ENCODE results near the gene C3orf70. TPM values are rescaled to one million over a fixed set of nuclear protein-coding genes. Genes with fewer than 3 reads are reported as not detected.

Gene C3orf70
- total and polyA plus RNA-seq, 8 donors = 0.22 to 0.90 (median 0.36) TPM

DNA sequence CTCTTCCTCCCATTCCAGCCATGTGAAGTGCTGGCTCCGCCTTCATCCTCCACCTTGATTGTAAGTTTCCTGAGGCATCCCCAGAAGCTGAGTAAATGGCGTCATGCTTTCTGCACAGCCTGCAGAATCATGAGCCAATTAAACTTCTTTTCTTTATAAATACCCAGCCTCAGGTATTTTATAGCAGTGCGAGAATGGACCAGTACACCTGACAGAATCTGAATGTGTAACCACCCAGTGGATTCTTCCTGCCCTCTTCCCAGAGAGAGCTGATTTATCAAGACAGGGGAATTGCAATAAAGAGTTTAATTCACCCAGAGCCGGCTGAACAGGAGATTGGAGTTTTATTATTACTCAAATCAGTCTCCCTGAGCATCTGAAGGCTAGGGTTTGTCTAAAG, 86.6 kb downstream of the C3orf70 start:
- H3K27me3 ChIP-seq = no peaks in the 10 kb centered on the region
- no peak for FAIRE-seq
- WGBS, 2 donors = 89 to 97% methylated on average over 4 of the region's 4 CpGs

DNA sequence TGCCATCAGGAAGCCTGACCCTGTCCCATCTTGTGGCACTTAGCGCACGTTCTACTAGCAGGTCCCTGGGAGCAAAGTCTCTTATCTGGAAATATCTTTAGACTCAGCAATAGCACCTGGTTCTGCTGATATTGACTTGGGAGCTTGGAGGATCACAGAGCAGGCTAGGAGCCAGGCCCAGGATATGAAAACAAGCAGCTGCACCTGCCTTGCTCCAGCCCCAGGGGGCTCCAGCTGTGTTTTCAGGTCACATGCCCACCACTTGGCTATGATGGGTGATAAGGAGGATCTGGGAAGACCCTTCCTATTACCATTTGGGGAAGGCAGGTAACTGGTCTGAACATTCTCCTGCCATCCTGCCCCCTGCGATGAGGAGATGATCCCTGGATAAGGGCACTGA, 87.8 kb downstream of the C3orf70 start:
- DNase-seq (no peak), FAIRE-seq (no peak), ATAC-seq (no peak)
- no peak overlapping the region for H3K4me3 ChIP-seq
- no peaks in the 10 kb centered on the region for H3K36me3 ChIP-seq
- TF ChIP-seq, protein P1, sequence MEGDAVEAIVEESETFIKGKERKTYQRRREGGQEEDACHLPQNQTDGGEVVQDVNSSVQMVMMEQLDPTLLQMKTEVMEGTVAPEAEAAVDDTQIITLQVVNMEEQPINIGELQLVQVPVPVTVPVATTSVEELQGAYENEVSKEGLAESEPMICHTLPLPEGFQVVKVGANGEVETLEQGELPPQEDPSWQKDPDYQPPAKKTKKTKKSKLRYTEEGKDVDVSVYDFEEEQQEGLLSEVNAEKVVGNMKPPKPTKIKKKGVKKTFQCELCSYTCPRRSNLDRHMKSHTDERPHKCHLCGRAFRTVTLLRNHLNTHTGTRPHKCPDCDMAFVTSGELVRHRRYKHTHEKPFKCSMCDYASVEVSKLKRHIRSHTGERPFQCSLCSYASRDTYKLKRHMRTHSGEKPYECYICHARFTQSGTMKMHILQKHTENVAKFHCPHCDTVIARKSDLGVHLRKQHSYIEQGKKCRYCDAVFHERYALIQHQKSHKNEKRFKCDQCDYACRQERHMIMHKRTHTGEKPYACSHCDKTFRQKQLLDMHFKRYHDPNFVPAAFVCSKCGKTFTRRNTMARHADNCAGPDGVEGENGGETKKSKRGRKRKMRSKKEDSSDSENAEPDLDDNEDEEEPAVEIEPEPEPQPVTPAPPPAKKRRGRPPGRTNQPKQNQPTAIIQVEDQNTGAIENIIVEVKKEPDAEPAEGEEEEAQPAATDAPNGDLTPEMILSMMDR (IDR thresholded peaks at IDR 0.05) = no peak
- H3K27me3 ChIP-seq = no peaks in the 10 kb centered on the region
- 77 to 79% methylated on average over 3 of the region's 3 CpGs for whole genome bisulfite sequencing, 2 donors
- no peaks in the 10 kb centered on the region for H3K9me3 ChIP-seq
- no peaks in the 10 kb centered on the region for H3K4me1 ChIP-seq
- no peak overlapping the region for H3K27ac ChIP-seq
- intact Hi-C loops (cut with DNase I) = no loop called here

More for the DNA sequence above, 86.6 kb downstream of the C3orf70 start:
- Histone ChIP-seq H3K4me1 (no peaks in the 10 kb centered on the region), H3K27ac (no peak overlapping the region), H3K4me3 (no peak overlapping the region), H3K9me3 (no peaks in the 10 kb centered on the region), H3K36me3 (no peaks in the 10 kb centered on the region)
- ATAC-seq (no peak), DNase-seq (no peak)
- intact Hi-C loops (cut with DNase I) = no loop called here
- TF ChIP-seq, protein P1 (IDR thresholded peaks at IDR 0.05) = no peak

DNA sequence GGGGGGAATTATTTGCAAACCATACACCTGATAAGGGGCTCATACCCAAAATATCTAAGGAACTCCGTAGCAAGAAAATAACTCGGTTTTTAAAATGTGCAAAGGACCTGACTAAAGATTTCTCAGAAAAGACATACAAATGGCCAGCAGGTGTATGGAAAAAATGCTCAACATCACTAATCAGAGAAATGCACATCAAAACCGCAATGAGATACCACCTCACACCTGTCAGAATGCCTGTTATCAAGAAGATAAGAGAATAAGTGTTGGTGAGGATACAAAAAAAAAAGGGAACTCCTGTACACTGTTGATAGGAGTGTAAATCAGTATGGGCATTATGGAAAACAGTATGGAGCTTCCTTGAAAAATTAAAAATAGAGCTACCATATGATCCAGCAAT, 89.4 kb downstream of the C3orf70 start:
- 53 to 57% methylated on average over 3 of the region's 3 CpGs for WGBS, 2 donors
- Histone ChIP-seq H3K27ac (no peak overlapping the region), H3K9me3 (no peaks in the 10 kb centered on the region), H3K4me3 (no peak overlapping the region), H3K36me3 (no peaks in the 10 kb centered on the region), H3K27me3 (no peaks in the 10 kb centered on the region), H3K4me1 (no peaks in the 10 kb centered on the region)
- no peak for FAIRE-seq
- intact Hi-C loops (cut with DNase I) = no loop called here
- no peak for DNase-seq
- TF ChIP-seq, protein P1 (IDR thresholded peaks at IDR 0.05) = no peak
- no peak for ATAC-seq

DNA sequence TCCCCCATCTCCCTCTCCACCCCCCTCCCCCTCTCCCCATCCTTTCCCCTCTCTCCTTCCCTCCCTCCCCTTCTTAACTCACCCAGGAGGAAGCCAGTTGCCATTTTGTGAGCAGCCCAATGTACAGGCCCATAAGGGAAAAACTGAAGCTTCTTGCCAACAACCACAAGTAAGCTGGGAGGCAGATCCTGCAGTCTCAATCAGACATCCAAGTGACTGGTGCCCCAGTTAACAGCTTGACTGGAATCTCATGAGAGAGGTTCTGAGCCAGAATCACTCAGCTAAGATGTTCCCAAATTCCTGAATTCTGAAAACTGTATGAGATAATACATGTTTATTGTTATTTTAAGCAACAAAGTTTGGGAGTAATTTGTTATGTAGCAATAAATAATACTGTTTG, 90.7 kb downstream of the C3orf70 start:
- Histone ChIP-seq H3K36me3 (no peaks in the 10 kb centered on the region), H3K27me3 (no peaks in the 10 kb centered on the region), H3K4me3 (no peak overlapping the region), H3K4me1 (no peaks in the 10 kb centered on the region), H3K9me3 (no peaks in the 10 kb centered on the region), H3K27ac (no peak overlapping the region)
- TF ChIP-seq, protein P1 (IDR thresholded peaks at IDR 0.05) = no peak
- FAIRE-seq (no peak), ATAC-seq (no peak), DNase-seq (no peak)
- intact Hi-C loops (cut with DNase I) = no loop called here

DNA sequence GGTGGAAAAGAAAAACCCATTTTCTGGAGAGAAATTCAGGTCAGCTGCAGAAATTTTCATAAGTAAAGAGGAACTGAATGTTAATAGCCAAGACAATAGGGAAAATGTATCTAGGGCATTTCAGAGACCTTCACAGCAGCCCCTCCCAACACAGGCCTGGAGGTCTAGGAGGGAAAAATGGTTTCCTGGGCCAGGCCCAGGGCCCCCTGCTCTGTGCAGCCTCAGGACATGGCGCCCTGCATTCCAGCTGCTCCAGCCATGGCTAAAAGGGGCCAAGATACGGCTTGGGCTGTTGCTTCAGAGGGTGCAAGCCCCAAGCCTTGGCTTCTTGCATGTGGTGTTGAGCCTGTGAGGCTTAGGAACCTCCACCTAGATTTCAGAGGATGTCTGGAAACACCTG, 92.2 kb downstream of the C3orf70 start:
- no peaks in the 10 kb centered on the region for H3K27me3 ChIP-seq
- no peak overlapping the region for H3K27ac ChIP-seq
- intact Hi-C loops (cut with DNase I) = no loop called here
- no peak for DNase-seq
- FAIRE-seq = no peak
- no peak for ATAC-seq
- no peaks in the 10 kb centered on the region for H3K36me3 ChIP-seq
- TF ChIP-seq, protein P1 (IDR thresholded peaks at IDR 0.05) = no peak
- no peaks in the 10 kb centered on the region for H3K9me3 ChIP-seq
- 89 to 91% methylated on average over 2 of the region's 2 CpGs for WGBS, 2 donors
- H3K4me3 ChIP-seq = no peak overlapping the region
- H3K4me1 ChIP-seq = no peaks in the 10 kb centered on the region
